HG02970 (cell line): ENCODE data around the gene MTMR1.

Experiments used
- ATAC-seq: cut with Tn5 transposase; IDR thresholded peaks from one replicate; pipeline ENCODE4 v1.9.1; 2021; ENCODE audit warnings: mild to moderate bottlenecking, moderate library complexity, moderate number of reproducible peaks; ENCODE audit not compliant: unreplicated experiment, low FRiP score

MTMR1 gene

GRCh38 chrX:150761176-150761818 lies 68.1 kb downstream of the MTMR1 start:
- ATAC-seq = no peak

GRCh38 chrX:150761819-150762216 lies 68.6 kb downstream of the MTMR1 start:
- no peak for ATAC-seq

- ATAC-seq = no peak
Measured at GRCh38 chrX:150762258-150763165, 69.3 kb downstream of the MTMR1 start.

- no peak for ATAC-seq
Measured at GRCh38 chrX:150763303-150763797, 70.2 kb downstream of the MTMR1 start.

GRCh38 chrX:150763810-150764209 lies 70.6 kb downstream of the MTMR1 start:
- no peak for ATAC-seq

- ATAC-seq = no peak
Measured at GRCh38 chrX:150765237-150765636, 72.0 kb downstream of the MTMR1 start.

- ATAC-seq = no peak
Measured at GRCh38 chrX:150765782-150766350, 72.7 kb downstream of the MTMR1 start.

GRCh38 chrX:150766351-150767044 lies 73.3 kb downstream of the MTMR1 start:
- ATAC-seq = no peak

- no peak for ATAC-seq
Measured at GRCh38 chrX:150767045-150767395, 73.8 kb downstream of the MTMR1 start.

GRCh38 chrX:150767475-150768131 lies 74.4 kb downstream of the MTMR1 start:
- no peak for ATAC-seq

GRCh38 chrX:150768132-150768485 lies 74.9 kb downstream of the MTMR1 start:
- no peak for ATAC-seq

GRCh38 chrX:150768580-150769190 lies 75.5 kb downstream of the MTMR1 start:
- ATAC-seq = no peak

- ATAC-seq = no peak
Measured at GRCh38 chrX:150769408-150769807, 76.2 kb downstream of the MTMR1 start.

GRCh38 chrX:150770623-150771022 lies 77.4 kb downstream of the MTMR1 start:
- ATAC-seq = no peak

GRCh38 chrX:150771116-150771515 lies 77.9 kb downstream of the MTMR1 start:
- ATAC-seq = no peak

GRCh38 chrX:150772150-150772970 lies 79.2 kb downstream of the MTMR1 start:
- no peak for ATAC-seq

- ATAC-seq = no peak
Measured at GRCh38 chrX:150773117-150773516, 79.9 kb downstream of the MTMR1 start.

GRCh38 chrX:150773634-150774033 lies 80.4 kb downstream of the MTMR1 start:
- ATAC-seq = no peak
